HG02642 (cell line): Measurements from ENCODE around the gene AGBL3.
"Not testable (repeated sequence)": the region's sequence is repeated elsewhere in the genome, so short reads cannot be mapped to it uniquely, and the experiment has no call there.

Experiments used
- ATAC-seq: cut with Tn5 transposase; IDR thresholded peaks from one replicate; pipeline ENCODE4 v1.9.1; 2021; ENCODE audit warnings: mild to moderate bottlenecking; ENCODE audit not compliant: unreplicated experiment, poor library complexity

The AGBL3 gene

DNA sequence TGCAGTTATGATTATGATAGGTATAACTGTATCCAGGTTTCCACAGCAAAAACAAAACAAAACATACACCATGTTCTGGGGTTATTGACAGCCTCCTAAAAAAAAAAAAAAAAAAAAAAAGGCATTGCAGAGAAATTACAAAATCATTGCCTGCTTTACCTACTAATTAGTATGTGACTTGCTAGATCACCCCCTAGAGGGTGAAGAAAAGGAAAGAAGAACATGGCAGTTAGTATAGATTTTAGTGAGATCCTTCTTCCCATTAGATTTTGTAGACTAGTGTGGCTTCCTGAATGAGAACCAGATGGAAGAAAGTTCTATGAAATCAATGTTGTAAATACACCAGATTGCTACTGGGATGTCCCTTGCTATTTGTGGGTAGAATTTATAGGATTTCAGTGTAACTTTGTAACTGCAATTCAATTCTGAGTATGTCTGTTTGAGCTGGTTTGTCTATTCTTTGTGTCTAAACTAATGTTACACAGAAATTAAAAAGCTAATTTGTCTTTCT lies 24.0 kb upstream of the AGBL3 start:
- no peak for ATAC-seq

DNA sequence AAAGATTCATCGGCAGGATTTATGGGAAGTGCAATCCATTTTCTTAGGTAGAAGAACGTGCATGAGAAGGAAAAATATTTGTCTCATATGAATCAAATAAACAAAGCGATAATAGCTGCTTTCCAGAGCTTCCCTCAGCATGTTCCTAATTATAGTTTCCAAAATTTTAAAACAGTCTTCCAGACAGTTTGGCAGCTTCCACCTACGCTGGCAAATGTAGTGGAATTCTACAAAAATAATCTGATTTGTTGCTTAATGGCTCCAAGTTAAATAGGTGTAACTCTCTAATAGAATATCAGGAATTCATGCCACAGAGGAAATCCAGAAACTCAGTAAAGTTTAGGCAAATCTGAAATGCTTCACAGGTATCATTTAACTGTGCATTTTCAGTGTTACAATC lies 23.3 kb upstream of the AGBL3 start:
- no peak for ATAC-seq

DNA sequence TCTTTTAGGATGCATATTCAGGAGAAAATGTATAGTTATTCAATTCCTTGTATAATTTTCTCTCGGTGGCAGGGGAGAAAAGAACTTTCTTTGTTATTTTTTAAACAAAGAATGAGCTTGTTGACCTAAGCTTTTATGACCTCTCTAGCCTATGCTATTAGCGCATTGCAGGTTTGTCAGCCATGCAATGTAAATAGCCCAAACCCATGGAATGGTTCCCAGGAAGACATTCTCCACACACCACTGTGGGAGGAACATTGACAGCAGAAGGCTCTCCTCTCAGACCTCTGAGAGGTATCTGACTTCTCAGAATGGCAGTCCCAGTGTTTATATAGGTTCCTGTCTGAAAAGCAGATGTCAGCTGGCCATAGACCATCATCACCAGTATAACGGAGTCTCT lies 19.6 kb upstream of the AGBL3 start:
- ATAC-seq = no peak

DNA sequence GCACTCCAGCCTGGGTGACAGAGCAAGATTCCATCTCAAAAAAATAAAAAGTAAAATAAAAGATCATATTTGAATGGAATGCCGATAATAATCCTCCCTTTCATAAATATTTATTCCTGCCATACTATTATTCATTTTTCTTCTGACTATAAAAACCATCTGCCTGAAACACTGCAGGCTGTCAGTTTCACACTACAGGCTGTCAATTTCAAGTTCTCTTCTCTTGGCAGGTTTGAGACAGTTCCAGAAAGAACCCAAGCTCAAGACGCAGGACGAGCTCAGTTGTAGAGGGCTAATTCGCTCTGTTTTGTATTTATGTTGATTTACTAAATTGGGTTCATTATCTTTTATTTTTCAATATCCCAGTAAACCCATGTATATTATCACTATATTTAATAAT lies 18.2 kb upstream of the AGBL3 start:
- no peak for ATAC-seq

DNA sequence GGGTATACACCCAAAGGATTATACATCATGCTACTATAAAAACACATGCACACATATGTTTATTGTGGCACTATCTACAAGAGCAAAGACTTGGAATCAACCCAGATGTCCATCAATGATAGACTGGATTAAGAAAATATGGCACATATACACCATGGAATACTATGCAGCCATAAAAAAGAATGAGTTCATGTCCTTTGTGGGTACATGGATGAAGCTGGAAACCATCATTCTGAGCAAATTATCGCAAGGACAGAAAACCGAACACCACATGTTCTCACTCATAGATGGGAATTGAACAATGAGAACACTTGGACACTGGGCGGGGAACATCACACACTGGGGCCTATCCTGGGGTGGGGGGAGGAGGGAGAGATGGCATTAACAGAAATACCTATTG lies 4.7 kb upstream of the AGBL3 start:
- not testable (repeated sequence) for ATAC-seq

DNA sequence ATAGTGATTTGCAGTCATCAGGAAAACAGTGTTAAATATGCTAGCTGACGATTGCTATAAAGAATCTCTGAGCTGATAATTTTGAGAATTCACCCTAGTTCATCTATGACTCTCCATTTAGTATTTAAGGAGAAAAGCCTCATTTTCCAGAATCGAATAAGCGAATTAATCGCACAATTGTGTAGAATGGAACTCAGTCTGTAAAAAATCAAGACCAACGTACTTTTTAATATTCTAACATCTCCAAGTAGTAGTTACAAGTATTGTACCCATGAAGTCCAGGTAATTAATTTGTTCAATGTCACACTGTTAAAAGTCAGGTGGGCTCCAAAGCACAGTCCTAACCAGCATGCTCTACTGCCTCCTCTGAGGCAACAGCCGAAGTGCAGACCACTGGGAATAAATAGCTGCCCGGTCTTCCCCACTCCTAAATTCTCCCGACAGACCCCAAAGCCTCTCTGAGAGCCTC lies 380 bp upstream of the AGBL3 start:
- peak; percentile 47 for ATAC-seq

DNA sequence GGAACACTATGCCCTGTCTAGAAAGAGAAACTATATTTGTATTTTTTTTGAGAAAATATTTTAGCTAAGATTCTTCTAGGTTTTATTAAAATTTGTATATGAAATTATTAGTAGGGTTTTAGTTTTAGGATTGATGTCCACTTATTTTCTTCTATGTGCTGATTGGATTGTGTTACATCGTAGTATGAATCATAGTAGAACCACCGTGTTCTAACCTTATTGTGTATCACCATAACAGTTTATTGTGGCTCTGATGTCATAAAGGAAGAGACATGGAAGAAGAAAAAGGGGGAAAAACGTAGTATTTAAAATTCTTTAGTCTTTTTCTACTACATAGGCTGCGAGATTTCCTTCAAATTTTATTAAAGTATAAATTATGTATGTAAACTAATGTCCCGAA lies 1.9 kb downstream of the AGBL3 start:
- ATAC-seq = no peak

DNA sequence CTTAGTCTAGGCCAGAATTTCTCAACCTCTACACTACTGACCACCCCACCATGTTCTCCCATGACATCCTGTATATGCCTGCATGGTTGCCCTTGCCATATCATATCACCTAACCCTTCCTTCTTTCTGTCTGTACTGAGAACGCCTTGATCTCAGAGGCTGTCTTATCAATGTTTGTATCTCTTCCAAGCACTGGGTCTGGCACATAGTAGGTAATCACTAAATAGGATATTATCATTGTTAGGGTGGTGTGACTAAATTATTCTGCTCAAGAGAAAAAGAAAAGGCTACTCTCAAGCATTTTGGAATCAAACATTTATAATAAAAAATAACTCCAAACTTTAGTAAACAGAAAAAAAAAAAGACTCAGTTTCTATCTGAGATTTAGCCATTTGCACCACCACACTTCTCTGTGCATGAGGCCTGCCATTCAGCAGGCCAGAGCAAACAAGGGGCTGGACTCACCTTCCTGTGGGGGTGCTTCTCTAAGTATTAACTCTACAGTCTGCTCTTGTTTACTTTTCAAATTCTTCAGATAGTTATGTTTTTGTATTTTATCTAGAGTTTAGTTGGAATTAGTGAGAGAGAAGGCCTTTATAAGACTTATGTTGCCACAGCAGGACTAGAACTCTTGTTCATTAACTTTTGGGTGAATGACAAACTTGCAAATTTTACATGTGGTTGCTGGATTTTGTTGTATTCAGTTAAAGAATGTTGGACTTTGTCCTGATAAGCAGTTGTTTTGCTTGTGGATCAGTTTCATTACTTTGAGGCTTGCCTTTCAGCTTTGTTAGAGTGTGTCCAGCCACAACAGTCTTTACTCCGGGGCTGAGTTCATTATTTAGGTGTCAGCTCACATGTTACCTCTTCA lies 5.4 kb downstream of the AGBL3 start:
- no peak for ATAC-seq

DNA sequence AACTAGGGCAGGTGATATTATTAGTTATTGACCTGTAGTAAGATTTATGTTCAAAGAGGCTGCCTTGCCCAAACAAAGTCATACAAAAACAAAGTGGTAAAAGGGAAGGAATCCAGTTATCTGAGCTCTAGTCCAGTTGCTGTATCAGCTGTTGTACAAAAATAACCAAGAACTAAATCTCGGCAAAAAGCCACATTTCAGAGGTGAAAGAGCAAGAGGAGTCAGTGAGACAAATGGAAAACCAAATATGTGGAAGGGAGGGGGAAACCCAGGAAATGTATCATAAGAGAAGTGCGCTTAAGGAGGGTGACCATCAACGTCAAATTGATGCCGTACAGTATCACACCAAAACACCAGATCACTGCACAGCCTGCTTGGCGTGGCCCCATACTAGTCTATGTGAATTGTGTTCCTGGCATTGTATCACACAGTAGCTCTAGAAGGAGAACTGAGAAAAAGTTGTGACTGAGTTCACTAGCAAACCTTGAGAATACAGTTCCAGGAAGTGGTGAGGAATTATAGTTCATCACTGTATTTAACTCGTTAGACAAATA lies 6.4 kb downstream of the AGBL3 start:
- ATAC-seq = peak; percentile 66

DNA sequence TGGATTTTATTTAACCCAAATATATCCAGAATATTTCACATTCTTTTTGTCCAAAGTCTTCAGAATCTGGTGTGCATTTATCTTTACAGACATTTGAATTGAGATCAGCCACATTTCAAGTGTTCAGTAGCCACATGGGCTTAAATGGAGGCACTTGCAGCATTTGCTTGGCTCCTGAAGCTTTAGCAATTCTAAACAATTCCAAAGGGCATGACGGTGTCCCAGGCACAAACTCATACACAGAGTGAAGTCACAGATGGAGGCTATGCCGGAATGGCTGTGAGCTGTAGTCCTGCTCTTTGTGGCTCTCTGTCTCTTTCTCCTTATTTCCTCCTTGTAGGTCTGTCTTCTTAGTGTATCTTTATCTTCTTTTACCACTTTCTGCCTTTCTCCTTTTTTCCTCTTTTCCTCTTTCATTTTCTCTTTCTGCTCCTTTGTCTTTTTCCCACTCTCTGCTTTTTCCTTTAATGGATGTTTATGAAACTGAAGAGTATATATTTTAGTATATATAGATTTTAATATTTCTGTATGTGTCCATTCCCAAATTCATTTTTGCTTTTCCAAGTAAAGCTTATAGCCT lies 7.7 kb downstream of the AGBL3 start:
- no peak for ATAC-seq

DNA sequence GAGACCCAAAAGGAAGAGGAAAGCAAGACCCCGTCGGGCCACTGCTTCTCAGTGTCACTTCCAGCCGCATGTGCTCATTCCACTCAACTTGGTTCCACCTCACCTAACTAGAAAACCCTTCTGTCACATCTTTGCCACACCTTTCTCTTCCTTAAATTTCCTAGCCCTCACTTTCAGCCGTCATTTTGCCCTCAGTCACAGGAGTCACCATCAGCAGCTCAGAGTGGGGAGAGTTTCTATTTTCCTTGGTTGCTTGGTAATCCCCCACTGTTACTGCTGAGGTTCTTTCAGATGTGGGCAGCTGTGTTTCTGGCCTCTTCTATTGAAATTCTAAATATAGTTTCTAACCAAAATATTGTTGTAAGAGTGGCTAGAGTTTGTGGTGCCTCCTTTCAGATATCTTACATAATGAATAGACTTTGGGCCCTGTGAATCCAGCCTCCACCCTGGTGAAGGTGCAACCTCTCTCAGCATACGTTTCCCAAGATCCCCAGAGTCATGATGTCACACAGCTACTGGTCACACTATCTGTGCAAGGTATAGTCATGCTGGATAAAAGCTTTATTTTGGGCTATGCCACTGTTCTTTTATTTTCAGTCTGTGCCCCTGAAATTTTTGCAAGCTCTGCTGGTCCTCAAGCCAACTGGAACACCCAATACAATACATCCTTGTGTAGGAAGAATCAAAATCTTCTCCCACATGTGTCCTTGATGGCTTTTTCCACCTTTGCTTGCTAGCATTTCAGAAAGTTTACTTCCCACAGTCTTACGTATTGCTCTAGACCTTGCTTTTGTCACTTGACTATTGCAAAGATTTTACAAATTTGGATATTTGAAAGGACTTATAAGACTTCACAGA lies 9.2 kb downstream of the AGBL3 start:
- peak; percentile 48 for ATAC-seq

DNA sequence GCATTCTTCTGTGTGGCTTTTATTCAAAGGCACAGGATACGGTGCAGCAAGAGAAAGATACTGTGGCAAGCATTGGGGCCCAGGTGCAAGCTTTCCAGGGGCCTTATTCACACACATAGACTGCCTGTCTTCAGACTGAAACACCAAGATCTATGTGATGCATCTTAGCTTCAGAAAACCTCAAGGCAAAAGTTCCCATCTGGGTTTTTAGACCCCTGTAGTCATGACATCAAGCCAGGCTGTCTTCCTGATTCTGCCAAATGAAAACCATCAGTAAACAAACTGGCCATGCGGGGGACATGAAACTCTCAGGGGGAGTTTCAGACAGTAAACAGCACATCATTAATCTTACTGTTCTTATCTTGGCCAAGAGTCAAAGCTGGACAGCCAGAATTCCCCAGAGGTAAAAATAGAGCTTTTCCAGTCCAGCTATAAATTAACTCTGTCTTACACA lies 9.8 kb downstream of the AGBL3 start:
- peak; percentile 53 for ATAC-seq

DNA sequence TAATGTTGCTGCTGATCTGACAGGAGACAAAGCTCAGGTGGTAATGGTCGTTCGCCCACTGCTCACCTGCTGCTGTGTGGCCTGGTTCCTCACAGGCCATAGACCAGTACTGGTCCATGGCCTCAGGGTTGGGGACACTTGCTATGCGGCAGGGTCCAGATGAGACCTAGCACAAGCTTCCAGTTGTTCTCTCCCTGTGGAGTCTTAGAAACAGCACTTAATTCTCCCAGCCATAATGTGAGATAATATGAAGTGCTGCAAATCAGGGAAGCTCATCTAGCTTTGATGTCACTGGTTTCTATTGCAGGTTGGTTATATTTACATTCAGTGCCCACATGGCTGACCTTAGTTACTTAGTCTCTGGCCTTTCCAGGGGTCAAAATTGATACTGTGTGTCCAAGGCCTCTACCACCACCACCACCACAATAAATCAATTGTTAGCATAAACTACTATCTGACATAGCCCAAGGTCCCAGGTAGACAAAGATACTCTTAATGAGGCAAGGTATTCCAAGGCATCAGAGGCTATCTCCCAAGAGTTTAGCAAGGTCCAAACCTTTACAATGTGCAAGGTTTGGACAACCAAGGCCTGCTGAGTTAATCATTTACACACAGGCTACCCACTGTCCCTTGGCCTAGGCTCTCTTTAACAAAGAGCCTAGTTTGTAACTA lies 11.0 kb downstream of the AGBL3 start:
- ATAC-seq = no peak

DNA sequence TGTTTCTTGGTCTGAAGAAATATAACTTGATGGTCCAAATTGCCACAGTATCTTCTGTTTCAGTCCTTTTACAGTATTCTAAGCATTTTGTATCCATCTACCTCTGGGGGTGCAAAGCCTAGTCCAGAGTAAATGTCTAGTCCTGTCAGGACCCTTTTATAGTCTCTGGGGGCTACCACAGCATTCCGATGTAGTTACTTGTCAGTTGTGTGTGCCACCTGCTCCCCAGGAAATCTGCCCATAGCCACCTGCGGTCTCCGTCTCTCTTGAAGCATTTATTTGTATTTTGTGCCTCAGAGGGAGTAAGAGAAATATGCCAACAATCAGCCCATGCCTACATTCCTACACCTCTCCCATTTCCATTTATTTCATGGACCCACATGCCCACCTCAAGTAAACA lies 12.8 kb downstream of the AGBL3 start:
- no peak for ATAC-seq

DNA sequence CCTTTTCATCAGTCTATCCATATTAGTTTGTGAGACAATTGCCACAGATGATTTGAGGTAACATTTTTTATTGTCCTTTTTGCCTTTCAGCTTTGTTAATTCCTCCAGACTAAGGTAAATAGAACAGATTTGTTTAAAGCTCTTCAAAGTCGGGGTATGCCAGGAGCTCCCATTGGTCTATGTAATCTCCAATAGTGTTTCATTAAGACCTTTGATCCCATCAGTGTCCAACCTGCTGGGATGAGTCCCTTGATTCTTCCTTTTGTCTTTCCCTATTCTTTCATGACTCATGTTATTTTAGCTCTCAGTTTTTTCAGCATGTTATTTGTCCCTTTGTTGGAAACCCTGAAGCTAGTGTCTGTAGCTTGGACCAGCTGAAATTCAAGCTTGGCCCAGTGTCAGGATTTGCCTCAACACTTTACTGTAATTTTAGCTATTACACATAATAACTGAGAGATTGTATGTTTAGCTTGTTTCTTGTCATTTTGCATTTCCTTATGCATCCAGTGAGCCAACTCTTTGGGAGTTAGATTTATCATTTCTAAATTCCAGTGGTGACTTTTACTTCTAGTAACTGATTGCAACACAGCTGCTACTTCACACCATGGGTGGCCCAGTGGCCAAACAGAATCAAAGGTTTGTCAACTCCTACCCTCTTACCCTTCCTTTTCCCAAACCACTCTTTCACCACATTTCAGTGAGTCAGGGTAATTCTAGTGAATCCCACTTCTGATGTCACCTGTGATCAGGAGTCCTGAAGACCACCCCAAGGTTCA lies 15.3 kb downstream of the AGBL3 start:
- ATAC-seq = no peak

DNA sequence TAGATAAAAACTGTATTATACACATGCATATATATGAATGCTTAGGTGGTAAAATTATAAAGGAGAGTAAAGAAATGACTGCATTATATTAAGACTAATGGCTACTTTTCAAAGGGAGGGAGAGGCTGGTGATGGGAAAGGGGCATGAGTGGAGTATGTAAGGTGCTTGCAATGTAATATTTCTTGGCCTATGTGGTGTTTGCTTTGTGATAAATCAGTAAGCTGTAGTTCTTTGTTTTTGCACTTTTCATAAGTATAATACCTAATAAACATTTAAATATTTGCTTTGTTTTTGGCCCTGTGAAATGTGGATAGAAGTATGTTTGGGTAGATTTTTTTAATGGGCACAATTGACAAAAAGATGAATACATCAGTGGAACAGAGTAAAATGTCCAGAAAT lies 25.9 kb downstream of the AGBL3 start:
- no peak for ATAC-seq

DNA sequence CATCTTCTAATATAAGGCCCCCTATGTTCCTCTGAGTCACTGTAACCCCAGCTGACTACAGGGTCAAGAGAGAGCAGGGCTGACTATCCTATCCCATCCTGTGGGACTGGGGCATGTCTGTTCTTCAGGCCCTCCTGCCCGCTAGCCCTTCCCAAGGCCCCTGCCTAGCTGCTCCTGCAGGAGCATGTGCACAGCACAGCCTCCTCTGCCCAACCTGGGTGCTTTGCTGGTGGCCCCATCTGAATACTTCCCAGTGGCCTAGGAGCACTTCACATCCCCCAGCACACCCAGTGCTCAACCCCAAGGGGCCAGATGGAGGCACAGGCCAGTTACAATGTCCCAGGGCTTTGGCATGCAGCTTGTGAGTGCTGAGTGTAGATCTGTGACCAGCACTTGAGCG lies 37.3 kb downstream of the AGBL3 start:
- ATAC-seq = no peak

DNA sequence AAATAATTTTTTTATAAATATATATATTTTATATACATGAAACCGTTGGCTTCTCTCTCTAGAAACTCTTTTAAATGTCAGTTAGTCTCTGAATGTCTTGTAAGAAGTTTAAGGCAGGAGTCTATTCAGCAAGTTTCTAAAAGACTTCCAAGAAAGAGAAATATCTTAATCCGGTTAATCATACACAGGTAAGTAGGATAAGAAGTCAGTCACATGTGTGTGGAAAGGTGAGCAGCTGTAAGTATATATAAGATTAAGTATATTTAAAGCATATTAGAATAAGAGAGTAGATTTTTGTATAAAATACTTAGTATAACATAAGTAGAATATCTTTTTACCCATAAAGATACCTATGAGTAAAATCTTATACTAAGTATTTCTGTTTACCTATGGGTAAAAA lies 48.9 kb downstream of the AGBL3 start:
- no peak for ATAC-seq

DNA sequence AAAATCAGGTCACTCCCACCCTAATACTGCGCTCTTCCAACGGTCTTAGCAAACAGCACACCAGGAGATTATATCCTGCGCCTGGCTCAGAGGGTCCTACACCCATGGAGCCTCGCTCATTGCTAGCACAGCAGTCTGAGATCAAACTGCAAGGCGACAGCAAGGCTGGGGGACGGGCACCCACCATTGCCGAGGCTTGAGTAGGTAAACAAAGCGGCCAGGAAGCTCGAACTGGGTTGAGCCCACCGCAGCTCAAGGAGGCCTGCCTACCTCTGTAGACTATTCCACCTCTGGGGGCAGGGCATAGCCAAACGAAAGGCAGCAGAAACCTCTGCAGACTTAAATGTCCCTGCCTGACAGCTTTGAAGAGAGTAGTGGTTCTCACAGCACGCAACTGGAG lies 80.7 kb downstream of the AGBL3 start:
- ATAC-seq = not testable (repeated sequence)
